B cell (primary cell): ENCODE results near the gene AGGF1. TPM values are rescaled to one million over a fixed set of nuclear protein-coding genes. Genes with fewer than 3 reads are reported as not detected.

Source experiments
- ATAC-seq: fragments of 200-7000 bp; cut with Tn5 transposase; one replicate; pipeline ENCODE4 v1.10.0; 2021; ENCODE audit warnings: low read depth, mild to moderate bottlenecking, moderate number of reproducible peaks, moderate library complexity
- CTCF ChIA-PET: fragments of 350-600 bp; sonication (Branson Sonifier 250); formaldehyde crosslinking; loops from one replicate; lab custom pipeline; 2021; ENCODE audit warnings: antibody characterized with exemption, inconsistent platforms; lab: Charles Lee
- POLR2A ChIA-PET: fragments of 350-600 bp; sonication (Branson Sonifier 250); formaldehyde crosslinking; loops from one replicate; lab custom pipeline; 2021; ENCODE audit warnings: antibody characterized with exemption; lab: Charles Lee
- DNase-seq: peaks from one replicate; pipeline ENCODE4 v3.0.0; 2013
- H2AFZ ChIP-seq: 2 replicates; pipeline ENCODE4 v1.6.1; 2012; ENCODE audit warnings: mild to moderate bottlenecking, low read depth, low read length; ENCODE audit not compliant: insufficient read depth, poor library complexity, severe bottlenecking
- H3K27ac ChIP-seq, 2 donors: 1 replicate in 1 of 2; 2 replicates in 1 of 2; pipeline ENCODE4 v1.5.1; 2012 to 2013; ENCODE audit warnings: low read length in 2 of 2, mild to moderate bottlenecking in 2 of 2, moderate library complexity in 1 of 2
- H3K27me3 ChIP-seq, 4 experiments: fragments of 200-600 bp in 1 of 4; sonication (generic) in 1 of 4; replicated peaks in 1 of 4; 1 replicate in 2 of 4; 2 replicates in 2 of 4; pipeline versions ENCODE4 v1.6.1 to v1.7.0; 2013 to 2016; ENCODE audit warnings: low read length in 3 of 4, mild to moderate bottlenecking in 2 of 4, mixed read lengths in 1 of 4, moderate library complexity in 1 of 4; ENCODE audit not compliant: insufficient read depth in 4 of 4, control insufficient read depth in 3 of 4; ENCODE audit errors: control extremely low read depth in 1 of 4
- H3K36me3 ChIP-seq, 2 experiments: replicated peaks in 1 of 2; 1 replicate in 1 of 2; 2 replicates in 1 of 2; pipeline versions ENCODE4 v1.6.1 to v1.7.1; 2013; ENCODE audit warnings: low read length in 1 of 2; ENCODE audit not compliant: insufficient read depth in 2 of 2, control insufficient read depth in 1 of 2; ENCODE audit errors: control extremely low read depth in 1 of 2, extremely low read depth in 1 of 2
- H3K4me1 ChIP-seq, 2 donors: fragments of 200-600 bp in 1 of 2; sonication (generic) in 1 of 2; 1 replicate in 1 of 2; 2 replicates in 1 of 2; pipeline versions ENCODE4 v1.5.1 to v1.6.1; 2013 to 2017; ENCODE audit warnings: low read length in 2 of 2; ENCODE audit not compliant: control insufficient read depth in 2 of 2, insufficient read depth in 2 of 2
- H3K4me2 ChIP-seq: replicated peaks from 2 replicates; pipeline ENCODE3; 2012; ENCODE audit warnings: mild to moderate bottlenecking, low read depth, low read length; ENCODE audit not compliant: poor library complexity, severe bottlenecking
- H3K4me3 ChIP-seq, 5 experiments: fragments of 200-600 bp in 1 of 5; sonication (generic) in 1 of 5; 1 replicate in 3 of 5; 2 replicates in 2 of 5; pipeline versions ENCODE4 v1.5.1 to v1.7.0; 2011 to 2016; ENCODE audit warnings: low read length in 4 of 5, mild to moderate bottlenecking in 4 of 5, low read depth in 2 of 5, control low read depth in 1 of 5, moderate library complexity in 1 of 5; ENCODE audit not compliant: insufficient read depth in 1 of 5; ENCODE audit errors: control extremely low read depth in 1 of 5, extremely low read depth in 1 of 5
- H3K79me2 ChIP-seq: fragments of 200-600 bp; sonication (generic); one replicate; pipeline ENCODE4 v1.6.0; 2016; ENCODE audit warnings: low read length; ENCODE audit not compliant: control insufficient read depth, insufficient read depth
- H3K9ac ChIP-seq: fragments of 200-600 bp; sonication (generic); 2 replicates; pipeline ENCODE4 v1.6.1; 2017; ENCODE audit warnings: mild to moderate bottlenecking, low read length, moderate library complexity
- H3K9me3 ChIP-seq, 3 donors: one replicate each; pipeline versions ENCODE4 v1.6.1 to v1.7.1; 2013; ENCODE audit warnings: low read length in 2 of 3; ENCODE audit not compliant: control insufficient read depth in 2 of 3, insufficient read depth in 1 of 3; ENCODE audit errors: control extremely low read depth in 1 of 3
- H4K20me1 ChIP-seq: 2 replicates; pipeline ENCODE4 v1.6.0; 2012; ENCODE audit warnings: mild to moderate bottlenecking, low read length; ENCODE audit not compliant: insufficient read depth, control insufficient read depth, poor library complexity, severe bottlenecking
- H3K27ac Mint-ChIP-seq: one replicate; pipeline ENCODE4 v1.8.0; 2021; ENCODE audit warnings: mixed read lengths
- H3K27me3 Mint-ChIP-seq: one replicate; pipeline ENCODE4 v1.8.0; 2021; ENCODE audit warnings: mixed read lengths
- H3K4me1 Mint-ChIP-seq: one replicate; pipeline ENCODE4 v1.8.0; 2021; ENCODE audit warnings: mixed read lengths
- H3K4me3 Mint-ChIP-seq: one replicate; pipeline ENCODE4 v1.8.0; 2021; ENCODE audit warnings: mixed read lengths
- H3K9me3 Mint-ChIP-seq: one replicate; pipeline ENCODE4 v1.8.0; 2022; ENCODE audit warnings: mixed read lengths; ENCODE audit not compliant: insufficient read depth
- EZH2 ChIP-seq: IDR thresholded peaks from 2 replicates; pipeline ENCODE4 v1.6.1; 2012; ENCODE audit warnings: borderline replicate concordance, low read depth, mild to moderate bottlenecking, moderate library complexity, low read length; ENCODE audit not compliant: insufficient read depth, poor library complexity, severe bottlenecking
- WGBS: methylation state at CpG from one replicate; pipeline ENCODE4 v1.1.5; 2013; ENCODE audit warnings: missing lambda C conversion rate; ENCODE audit not compliant: insufficient coverage; 5-methylcytosine and 5-hydroxymethylcytosine counted together
- intact Hi-C: fragments of 100-400 bp; cut with micrococcal nuclease; formaldehyde crosslinking; loops from one replicate; pipeline ENCODE4 v1.10.0; 2022
- polyA plus RNA-seq: library from polyadenylated mRNA; depleted of rRNA; stranded (reverse); fragments of >200 nt; gene quantifications from 2 replicates; pipeline ENCODE4 v1.2.3, GENCODE V29; 2012
- total RNA-seq, 2 donors: library from RNA; stranded (reverse); fragments of 120-200 nt in 1 of 2; gene quantifications; 1 replicate in 1 of 2; 2 replicates in 1 of 2; pipeline versions ENCODE4 v1.2.3 to v1.2.4, GENCODE V29; 2013 to 2022
- TF ChIP-seq, protein P1 (sequence below): fragments of 200-600 bp; IDR thresholded peaks from one replicate; pipeline ENCODE4 v1.8.0; 2022; ENCODE audit warnings: antibody characterized with exemption, mild to moderate bottlenecking

AGGF1 gene
- total and polyA plus RNA-seq, 2 donors (not counting 1 experiment from before 2014, with no cell fraction given): 9.3 to 25.6 TPM

DNA sequence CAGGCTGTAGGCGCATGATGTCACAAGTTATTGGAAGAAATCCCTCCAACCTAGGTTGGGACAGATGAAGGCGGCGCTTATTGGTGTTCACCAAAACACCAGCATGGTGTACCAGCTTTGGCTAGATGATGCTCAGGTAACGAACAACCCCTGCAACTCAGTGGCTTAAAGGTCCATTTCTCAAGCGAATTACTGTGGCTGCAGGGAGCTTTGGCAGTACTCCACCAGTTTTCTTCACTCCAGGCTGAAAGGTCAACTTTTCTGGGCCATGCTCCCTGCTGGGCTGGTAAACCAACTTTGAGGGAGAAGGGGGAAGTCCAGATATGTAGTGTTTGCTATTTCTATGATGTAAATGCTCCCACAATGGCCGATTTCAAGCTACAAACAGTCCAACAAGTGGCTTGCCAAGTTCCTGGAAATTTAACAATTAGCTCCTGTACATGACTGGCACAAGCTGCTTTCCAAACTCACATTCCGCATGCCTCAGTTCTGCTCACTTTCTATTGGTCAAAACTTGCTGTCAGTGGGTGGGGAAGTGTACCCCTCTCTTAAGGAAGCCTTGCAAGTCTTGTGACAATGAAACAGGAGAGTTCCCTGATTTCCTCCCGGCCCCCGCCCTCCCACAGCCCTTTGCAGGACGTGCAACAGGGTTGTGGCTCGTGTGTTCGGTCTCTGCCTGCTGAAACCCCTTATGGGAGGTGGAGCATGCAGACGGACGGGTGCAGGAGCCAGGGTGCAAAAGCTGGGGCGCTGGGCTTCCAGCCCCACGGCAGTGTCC, 57.5 kb downstream of the AGGF1 start:
- no peak overlapping the region for H3K27ac ChIP-seq

More for the DNA sequence above, 57.5 kb downstream of the AGGF1 start:
- Histone ChIP-seq H3K27me3 (peaks cover 0 to 2% (median 0%) of the 10 kb centered on the region in 4 experiments), H3K4me1 (peaks cover 11 to 16% of the 10 kb centered on the region in 2 donors), H3K36me3 (no peaks in the 10 kb centered on the region), H3K9me3 (no peaks in the 10 kb centered on the region), H3K9ac (peak overlapping the region; percentile 74), H2AFZ (peak overlapping the region; percentile 86), H4K20me1 (no peaks in the 10 kb centered on the region), H3K79me2 (no peaks in the 10 kb centered on the region), H3K4me3 (peak overlapping the region; percentile 61 to 75 (median 68)), H3K4me2 (peak overlapping the region; percentile 82)
- intact Hi-C loops: loop anchor here (1.0 to 10.0 kb wide), 2 partner anchors 57 to 537 kb away; partner anchors contain the start of gene AGGF1
- POLR2A ChIA-PET: interaction anchor here (0.8 kb wide), 1 partner anchor 57 kb away, joined by 4 read pairs; the partner anchor contains the start of gene AGGF1
- no peak for TF ChIP-seq EZH2
- TF ChIP-seq, protein P1, sequence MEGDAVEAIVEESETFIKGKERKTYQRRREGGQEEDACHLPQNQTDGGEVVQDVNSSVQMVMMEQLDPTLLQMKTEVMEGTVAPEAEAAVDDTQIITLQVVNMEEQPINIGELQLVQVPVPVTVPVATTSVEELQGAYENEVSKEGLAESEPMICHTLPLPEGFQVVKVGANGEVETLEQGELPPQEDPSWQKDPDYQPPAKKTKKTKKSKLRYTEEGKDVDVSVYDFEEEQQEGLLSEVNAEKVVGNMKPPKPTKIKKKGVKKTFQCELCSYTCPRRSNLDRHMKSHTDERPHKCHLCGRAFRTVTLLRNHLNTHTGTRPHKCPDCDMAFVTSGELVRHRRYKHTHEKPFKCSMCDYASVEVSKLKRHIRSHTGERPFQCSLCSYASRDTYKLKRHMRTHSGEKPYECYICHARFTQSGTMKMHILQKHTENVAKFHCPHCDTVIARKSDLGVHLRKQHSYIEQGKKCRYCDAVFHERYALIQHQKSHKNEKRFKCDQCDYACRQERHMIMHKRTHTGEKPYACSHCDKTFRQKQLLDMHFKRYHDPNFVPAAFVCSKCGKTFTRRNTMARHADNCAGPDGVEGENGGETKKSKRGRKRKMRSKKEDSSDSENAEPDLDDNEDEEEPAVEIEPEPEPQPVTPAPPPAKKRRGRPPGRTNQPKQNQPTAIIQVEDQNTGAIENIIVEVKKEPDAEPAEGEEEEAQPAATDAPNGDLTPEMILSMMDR: no peak
- DNase-seq (no peak), ATAC-seq (no peak)
- Mint-ChIP-seq H3K9me3 (no peaks in the 10 kb centered on the region), H3K4me1 (peaks cover 16% of the 10 kb centered on the region), H3K4me3 (peak overlapping the region; percentile 98), H3K27ac (peak overlapping the region; percentile 79), H3K27me3 (peaks cover 9% of the 10 kb centered on the region)
- CTCF ChIA-PET: interaction anchor here (0.8 to 3.9 kb wide), 5 partner anchors 10 to 58 kb away, joined by 3 to 17 read pairs (median 3); no protein-coding TSS in a partner anchor
- 27% methylated on average over 13 of the region's 16 CpGs for WGBS
